HG03175 (cell line): ENCODE measurements around the gene MYOF.

Source experiments
- ATAC-seq: cut with Tn5 transposase; IDR thresholded peaks from one replicate; pipeline ENCODE4 v1.9.1; 2021; ENCODE audit warnings: mild to moderate bottlenecking, moderate library complexity; ENCODE audit not compliant: unreplicated experiment

MYOF gene

GRCh38 chr10:93403152-93404047 is 78.7 kb downstream of the MYOF start:
- no peak for ATAC-seq

GRCh38 chr10:93402192-93402591 is 79.9 kb downstream of the MYOF start:
- ATAC-seq = no peak

- ATAC-seq = no peak
These were observed 83.6 kb downstream of the MYOF start for GRCh38 chr10:93398528-93398927.

GRCh38 chr10:93397020-93397419 is 85.1 kb downstream of the MYOF start:
- ATAC-seq = no peak

- ATAC-seq = no peak
These were observed 88.9 kb downstream of the MYOF start for GRCh38 chr10:93393211-93393610.

GRCh38 chr10:93392121-93392520 is 90.0 kb downstream of the MYOF start:
- ATAC-seq = no peak

GRCh38 chr10:93390306-93391090 is 91.6 kb downstream of the MYOF start:
- ATAC-seq = no peak

- no peak for ATAC-seq
These were observed 95.3 kb downstream of the MYOF start for GRCh38 chr10:93386631-93387369.

GRCh38 chr10:93385345-93385744 is 96.8 kb downstream of the MYOF start:
- no peak for ATAC-seq

- no peak for ATAC-seq
These were observed 98.1 kb downstream of the MYOF start for GRCh38 chr10:93384006-93384405.

- no peak for ATAC-seq
These were observed 98.6 kb downstream of the MYOF start for GRCh38 chr10:93383562-93383981.

- ATAC-seq = peak; percentile 61
These were observed 102.2 kb downstream of the MYOF start for GRCh38 chr10:93379731-93380575.

GRCh38 chr10:93378997-93379730 is 103.0 kb downstream of the MYOF start:
- ATAC-seq = no peak

GRCh38 chr10:93378039-93378438 is 104.1 kb downstream of the MYOF start:
- no peak for ATAC-seq

GRCh38 chr10:93376372-93377293 is 105.5 kb downstream of the MYOF start:
- ATAC-seq = no peak

- no peak for ATAC-seq
These were observed 111.2 kb downstream of the MYOF start for GRCh38 chr10:93370961-93371360.

- no peak for ATAC-seq
These were observed 112.5 kb downstream of the MYOF start for GRCh38 chr10:93369588-93370164.

- ATAC-seq = no peak
These were observed 113.9 kb downstream of the MYOF start for GRCh38 chr10:93368210-93368609.
